H1 (cell line): Measurements from ENCODE around the gene FGF14. TPM values are rescaled to one million over a fixed set of nuclear protein-coding genes. Genes with fewer than 3 reads are reported as not detected.

Experiments used
- ATF3 ChIP-seq: IDR thresholded peaks from 2 replicates; pipeline ENCODE4 v1.6.1; 2011; ENCODE audit warnings: low read depth, mild to moderate bottlenecking, low read length; ENCODE audit not compliant: insufficient read depth
- BRCA1 ChIP-seq: IDR thresholded peaks from 2 replicates; pipeline ENCODE4 v1.6.1; 2012; ENCODE audit warnings: low read depth, low read length, improper control_type of control experiment
- GABPA ChIP-seq: IDR thresholded peaks from 2 replicates; pipeline ENCODE4 v1.6.1; 2011; ENCODE audit warnings: mild to moderate bottlenecking, low read length, moderate library complexity, borderline replicate concordance; ENCODE audit not compliant: insufficient read depth
- KDM5A ChIP-seq: fragments of 200-600 bp; IDR thresholded peaks from 2 replicates; pipeline ENCODE4 v1.7.1; 2012; ENCODE audit warnings: mild to moderate bottlenecking, low read length, inconsistent platforms, mixed read lengths
- RFX5 ChIP-seq: IDR thresholded peaks from 2 replicates; pipeline ENCODE4 v1.6.1; 2011; ENCODE audit warnings: low read depth, low read length, improper control_type of control experiment, borderline replicate concordance
- SP2 ChIP-seq: IDR thresholded peaks from 2 replicates; pipeline ENCODE4 v1.6.1; 2012; ENCODE audit warnings: mild to moderate bottlenecking, low read length, inconsistent platforms
- polyA plus RNA-seq, 7 experiments: library from polyadenylated mRNA; depleted of rRNA in 3 of 7; stranded (reverse) in 5 of 7; unstranded in 2 of 7; fragments of >200 nt in 5 of 7; fragments of 200-250 nt in 2 of 7; gene quantifications; 1 replicate in 5 of 7; 2 replicates in 1 of 7; 4 replicates in 1 of 7; pipeline versions ENCODE4 v1.2.1 to v1.2.3, GENCODE V29; 2011 to 2013; ENCODE audit warnings: missing spikeins in 2 of 7, mixed read lengths in 2 of 7
- total RNA-seq: library from RNA; stranded (reverse); fragmentation: NEBNext Ultra II Directional; extraction: Animal tissue kit (Norgen Biotek cat#: 25700); gene quantifications from 2 replicates; pipeline ENCODE4 v1.2.1, GENCODE V29; 2021
- TF ChIP-seq, protein P1 (sequence below): fragments of 300-600 bp; sonication (generic); IDR thresholded peaks from 2 replicates; pipeline ENCODE4 v1.7.1; 2012; ENCODE audit warnings: low read length, moderate library complexity, mild to moderate bottlenecking, inconsistent platforms; ENCODE audit not compliant: insufficient replicate concordance

Gene FGF14
- total and polyA plus RNA-seq, 2 of the 8 experiments (the other 6 are each of a cell fraction or from before 2014, with no cell fraction given): 0.05 to 0.58 TPM

DNA sequence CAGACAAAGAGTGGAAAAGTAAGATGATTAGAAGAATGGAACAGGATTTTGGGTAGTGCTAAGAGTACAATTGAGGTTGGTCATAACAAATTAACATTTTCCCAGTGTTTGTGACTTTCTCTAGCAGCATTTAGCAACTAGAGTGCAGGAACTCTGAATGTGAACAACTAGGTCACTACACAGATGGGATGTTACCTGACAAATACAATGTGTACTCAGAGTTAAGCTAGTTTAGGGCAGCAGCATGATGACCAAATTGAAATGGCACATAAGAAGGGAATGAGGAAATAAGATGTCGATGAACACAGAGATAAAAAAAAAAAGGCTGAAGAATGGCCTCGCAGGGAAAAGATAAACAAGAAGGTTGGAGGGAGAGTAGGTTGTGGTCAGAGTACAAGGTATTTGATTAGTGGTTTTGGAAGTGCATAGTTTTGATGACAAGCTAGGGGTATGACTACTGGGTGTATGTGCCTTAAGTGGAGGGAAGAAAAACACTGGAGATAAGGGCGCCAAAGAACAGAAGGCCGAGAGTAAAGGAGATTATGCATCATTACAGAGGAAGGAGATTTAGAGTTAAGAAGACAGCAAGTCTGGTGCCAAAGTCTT lies 381.1 kb downstream of the FGF14 start (continued):
- TF ChIP-seq ATF3 (no peak), GABPA (no peak), KDM5A (no peak), BRCA1 (no peak), RFX5 (no peak), SP2 (no peak)
- TF ChIP-seq, protein P1, sequence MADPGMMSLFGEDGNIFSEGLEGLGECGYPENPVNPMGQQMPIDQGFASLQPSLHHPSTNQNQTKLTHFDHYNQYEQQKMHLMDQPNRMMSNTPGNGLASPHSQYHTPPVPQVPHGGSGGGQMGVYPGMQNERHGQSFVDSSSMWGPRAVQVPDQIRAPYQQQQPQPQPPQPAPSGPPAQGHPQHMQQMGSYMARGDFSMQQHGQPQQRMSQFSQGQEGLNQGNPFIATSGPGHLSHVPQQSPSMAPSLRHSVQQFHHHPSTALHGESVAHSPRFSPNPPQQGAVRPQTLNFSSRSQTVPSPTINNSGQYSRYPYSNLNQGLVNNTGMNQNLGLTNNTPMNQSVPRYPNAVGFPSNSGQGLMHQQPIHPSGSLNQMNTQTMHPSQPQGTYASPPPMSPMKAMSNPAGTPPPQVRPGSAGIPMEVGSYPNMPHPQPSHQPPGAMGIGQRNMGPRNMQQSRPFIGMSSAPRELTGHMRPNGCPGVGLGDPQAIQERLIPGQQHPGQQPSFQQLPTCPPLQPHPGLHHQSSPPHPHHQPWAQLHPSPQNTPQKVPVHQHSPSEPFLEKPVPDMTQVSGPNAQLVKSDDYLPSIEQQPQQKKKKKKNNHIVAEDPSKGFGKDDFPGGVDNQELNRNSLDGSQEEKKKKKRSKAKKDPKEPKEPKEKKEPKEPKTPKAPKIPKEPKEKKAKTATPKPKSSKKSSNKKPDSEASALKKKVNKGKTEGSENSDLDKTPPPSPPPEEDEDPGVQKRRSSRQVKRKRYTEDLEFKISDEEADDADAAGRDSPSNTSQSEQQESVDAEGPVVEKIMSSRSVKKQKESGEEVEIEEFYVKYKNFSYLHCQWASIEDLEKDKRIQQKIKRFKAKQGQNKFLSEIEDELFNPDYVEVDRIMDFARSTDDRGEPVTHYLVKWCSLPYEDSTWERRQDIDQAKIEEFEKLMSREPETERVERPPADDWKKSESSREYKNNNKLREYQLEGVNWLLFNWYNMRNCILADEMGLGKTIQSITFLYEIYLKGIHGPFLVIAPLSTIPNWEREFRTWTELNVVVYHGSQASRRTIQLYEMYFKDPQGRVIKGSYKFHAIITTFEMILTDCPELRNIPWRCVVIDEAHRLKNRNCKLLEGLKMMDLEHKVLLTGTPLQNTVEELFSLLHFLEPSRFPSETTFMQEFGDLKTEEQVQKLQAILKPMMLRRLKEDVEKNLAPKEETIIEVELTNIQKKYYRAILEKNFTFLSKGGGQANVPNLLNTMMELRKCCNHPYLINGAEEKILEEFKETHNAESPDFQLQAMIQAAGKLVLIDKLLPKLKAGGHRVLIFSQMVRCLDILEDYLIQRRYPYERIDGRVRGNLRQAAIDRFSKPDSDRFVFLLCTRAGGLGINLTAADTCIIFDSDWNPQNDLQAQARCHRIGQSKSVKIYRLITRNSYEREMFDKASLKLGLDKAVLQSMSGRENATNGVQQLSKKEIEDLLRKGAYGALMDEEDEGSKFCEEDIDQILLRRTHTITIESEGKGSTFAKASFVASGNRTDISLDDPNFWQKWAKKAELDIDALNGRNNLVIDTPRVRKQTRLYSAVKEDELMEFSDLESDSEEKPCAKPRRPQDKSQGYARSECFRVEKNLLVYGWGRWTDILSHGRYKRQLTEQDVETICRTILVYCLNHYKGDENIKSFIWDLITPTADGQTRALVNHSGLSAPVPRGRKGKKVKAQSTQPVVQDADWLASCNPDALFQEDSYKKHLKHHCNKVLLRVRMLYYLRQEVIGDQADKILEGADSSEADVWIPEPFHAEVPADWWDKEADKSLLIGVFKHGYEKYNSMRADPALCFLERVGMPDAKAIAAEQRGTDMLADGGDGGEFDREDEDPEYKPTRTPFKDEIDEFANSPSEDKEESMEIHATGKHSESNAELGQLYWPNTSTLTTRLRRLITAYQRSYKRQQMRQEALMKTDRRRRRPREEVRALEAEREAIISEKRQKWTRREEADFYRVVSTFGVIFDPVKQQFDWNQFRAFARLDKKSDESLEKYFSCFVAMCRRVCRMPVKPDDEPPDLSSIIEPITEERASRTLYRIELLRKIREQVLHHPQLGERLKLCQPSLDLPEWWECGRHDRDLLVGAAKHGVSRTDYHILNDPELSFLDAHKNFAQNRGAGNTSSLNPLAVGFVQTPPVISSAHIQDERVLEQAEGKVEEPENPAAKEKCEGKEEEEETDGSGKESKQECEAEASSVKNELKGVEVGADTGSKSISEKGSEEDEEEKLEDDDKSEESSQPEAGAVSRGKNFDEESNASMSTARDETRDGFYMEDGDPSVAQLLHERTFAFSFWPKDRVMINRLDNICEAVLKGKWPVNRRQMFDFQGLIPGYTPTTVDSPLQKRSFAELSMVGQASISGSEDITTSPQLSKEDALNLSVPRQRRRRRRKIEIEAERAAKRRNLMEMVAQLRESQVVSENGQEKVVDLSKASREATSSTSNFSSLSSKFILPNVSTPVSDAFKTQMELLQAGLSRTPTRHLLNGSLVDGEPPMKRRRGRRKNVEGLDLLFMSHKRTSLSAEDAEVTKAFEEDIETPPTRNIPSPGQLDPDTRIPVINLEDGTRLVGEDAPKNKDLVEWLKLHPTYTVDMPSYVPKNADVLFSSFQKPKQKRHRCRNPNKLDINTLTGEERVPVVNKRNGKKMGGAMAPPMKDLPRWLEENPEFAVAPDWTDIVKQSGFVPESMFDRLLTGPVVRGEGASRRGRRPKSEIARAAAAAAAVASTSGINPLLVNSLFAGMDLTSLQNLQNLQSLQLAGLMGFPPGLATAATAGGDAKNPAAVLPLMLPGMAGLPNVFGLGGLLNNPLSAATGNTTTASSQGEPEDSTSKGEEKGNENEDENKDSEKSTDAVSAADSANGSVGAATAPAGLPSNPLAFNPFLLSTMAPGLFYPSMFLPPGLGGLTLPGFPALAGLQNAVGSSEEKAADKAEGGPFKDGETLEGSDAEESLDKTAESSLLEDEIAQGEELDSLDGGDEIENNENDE: no peak
